Natural killer cell (primary cell): Measurements from ENCODE around the gene CDH19. TPM values are rescaled to one million over a fixed set of nuclear protein-coding genes. Genes with fewer than 3 reads are reported as not detected.

Experiments
- ATAC-seq, 3 donors: fragments of 150-1000 bp in 2 of 3; fragments of 200-7000 bp in 1 of 3; cut with Tn5 transposase; 1 replicate in 1 of 3; 2 replicates in 2 of 3; pipeline ENCODE4 v1.10.0; 2021; ENCODE audit warnings: mild to moderate bottlenecking in 2 of 3, moderate library complexity in 2 of 3
- DNase-seq, 2 donors: peaks; one replicate each; pipeline versions ENCODE4 v3.0.0 to v3.0.0-alpha.2; 2013 to 2021; ENCODE audit warnings: mixed read lengths in 1 of 2
- H3K27ac ChIP-seq: one replicate; pipeline ENCODE4 v1.5.1; 2013; ENCODE audit warnings: mild to moderate bottlenecking, low read length
- H3K27me3 ChIP-seq: one replicate; pipeline ENCODE4 v1.6.1; 2013; ENCODE audit warnings: low read length; ENCODE audit not compliant: control insufficient read depth, insufficient read depth
- H3K36me3 ChIP-seq: one replicate; pipeline ENCODE4 v1.6.1; 2013; ENCODE audit warnings: low read length; ENCODE audit not compliant: control insufficient read depth, insufficient read depth
- H3K4me1 ChIP-seq: one replicate; pipeline ENCODE4 v1.6.1; 2013; ENCODE audit warnings: low read length; ENCODE audit not compliant: control insufficient read depth, insufficient read depth
- H3K4me3 ChIP-seq: one replicate; pipeline ENCODE4 v1.5.1; 2013; ENCODE audit warnings: low read length
- H3K9me3 ChIP-seq: one replicate; pipeline ENCODE4 v1.6.1; 2013; ENCODE audit warnings: low read length; ENCODE audit not compliant: control insufficient read depth, insufficient read depth
- H3K27ac Mint-ChIP-seq, 2 donors: one replicate each; pipeline ENCODE4 v1.8.0; 2022; ENCODE audit warnings: mild to moderate bottlenecking in 2 of 2, mixed read lengths in 2 of 2, moderate library complexity in 1 of 2
- H3K27me3 Mint-ChIP-seq, 2 donors: one replicate each; pipeline ENCODE4 v1.8.0; 2022; ENCODE audit warnings: low read depth in 2 of 2, mixed read lengths in 2 of 2
- H3K36me3 Mint-ChIP-seq: one replicate; pipeline ENCODE4 v1.8.0; 2022; ENCODE audit warnings: mixed read lengths
- H3K4me1 Mint-ChIP-seq, 2 donors: one replicate each; pipeline ENCODE4 v1.8.0; 2022; ENCODE audit warnings: mixed read lengths in 2 of 2
- H3K4me3 Mint-ChIP-seq: one replicate; pipeline ENCODE4 v1.8.0; 2022; ENCODE audit warnings: mild to moderate bottlenecking, moderate library complexity, mixed read lengths
- H3K9me3 Mint-ChIP-seq, 2 donors: one replicate each; pipeline ENCODE4 v1.8.0; 2022; ENCODE audit warnings: mixed read lengths in 2 of 2
- CTCF ChIP-seq: fragments of 200-600 bp; IDR thresholded peaks from one replicate; pipeline ENCODE4 v1.8.0; 2022; ENCODE audit warnings: antibody characterized with exemption
- WGBS: methylation state at CpG from one replicate; pipeline ENCODE4 v1.1.7; 2013; ENCODE audit warnings: missing lambda C conversion rate; ENCODE audit not compliant: insufficient coverage; 5-methylcytosine and 5-hydroxymethylcytosine counted together
- intact Hi-C: fragments of 100-400 bp; cut with micrococcal nuclease; formaldehyde crosslinking; loops from one replicate; pipeline ENCODE4 v1.14.2; 2022
- total RNA-seq, 4 donors: library from RNA; stranded (reverse); fragments of 120-200 nt in 1 of 4; gene quantifications; one replicate each; pipeline versions ENCODE4 v1.2.3 to v1.2.4, GENCODE V29; 2013 to 2022

Gene CDH19
- total RNA-seq, 3 donors from 2014 or later (not counting 1 experiment from before 2014, with no cell fraction given), result not detected

- no peak overlapping the region for H3K4me3 ChIP-seq
- Mint-ChIP-seq H3K9me3 (peaks cover 5 to 11% of the 10 kb centered on the region in 2 donors), H3K4me1 (no peaks in the 10 kb centered on the region), H3K4me3 (no peak overlapping the region), H3K36me3 (no peaks in the 10 kb centered on the region), H3K27ac (no peak overlapping the region), H3K27me3 (no peaks in the 10 kb centered on the region)
- ATAC-seq, result no peak
- no peaks in the 10 kb centered on the region for H3K4me1 ChIP-seq
- no peak for TF ChIP-seq CTCF
- no peak for DNase-seq
- H3K9me3 ChIP-seq, result no peaks in the 10 kb centered on the region
- H3K36me3 ChIP-seq, result no peaks in the 10 kb centered on the region
- intact Hi-C loops, result no loop called here
- no peak overlapping the region for H3K27ac ChIP-seq
- H3K27me3 ChIP-seq, result no peaks in the 10 kb centered on the region
Observed at GRCh38 chr18:66511792-66512191, 92.1 kb downstream of the CDH19 start.

GRCh38 chr18:66511289-66511688 lies 92.6 kb downstream of the CDH19 start:
- no peaks in the 10 kb centered on the region for H3K9me3 ChIP-seq
- H3K4me1 ChIP-seq, result no peaks in the 10 kb centered on the region
- TF ChIP-seq CTCF, result no peak
- no peak overlapping the region for H3K27ac ChIP-seq
- Mint-ChIP-seq H3K4me3 (no peak overlapping the region), H3K4me1 (no peaks in the 10 kb centered on the region), H3K9me3 (peaks cover 5 to 10% of the 10 kb centered on the region in 2 donors), H3K36me3 (no peaks in the 10 kb centered on the region), H3K27me3 (no peaks in the 10 kb centered on the region), H3K27ac (no peak overlapping the region)
- intact Hi-C loops, result no loop called here
- H3K27me3 ChIP-seq, result no peaks in the 10 kb centered on the region
- WGBS, result 89% methylated on average over 1 of the region's 2 CpGs
- DNase-seq, result no peak
- ATAC-seq, result no peak
- no peaks in the 10 kb centered on the region for H3K36me3 ChIP-seq
- H3K4me3 ChIP-seq, result no peak overlapping the region

GRCh38 chr18:66510357-66511045 lies 93.4 kb downstream of the CDH19 start:
- Mint-ChIP-seq H3K36me3 (no peaks in the 10 kb centered on the region), H3K27me3 (no peaks in the 10 kb centered on the region), H3K4me1 (no peaks in the 10 kb centered on the region), H3K4me3 (no peak overlapping the region), H3K9me3 (peaks cover 8 to 12% of the 10 kb centered on the region in 2 donors), H3K27ac (no peak overlapping the region)
- Histone ChIP-seq H3K27me3 (no peaks in the 10 kb centered on the region), H3K36me3 (no peaks in the 10 kb centered on the region), H3K9me3 (no peaks in the 10 kb centered on the region), H3K4me3 (no peak overlapping the region), H3K27ac (no peak overlapping the region), H3K4me1 (no peaks in the 10 kb centered on the region)
- ATAC-seq (no peak), DNase-seq (no peak)
- 12% methylated on average over 3 of the region's 5 CpGs for WGBS
- intact Hi-C loops, result no loop called here
- TF ChIP-seq CTCF, result no peak

GRCh38 chr18:66508937-66509336 lies 95.0 kb downstream of the CDH19 start:
- Mint-ChIP-seq H3K27me3 (no peaks in the 10 kb centered on the region), H3K4me3 (no peak overlapping the region), H3K36me3 (no peaks in the 10 kb centered on the region), H3K4me1 (no peaks in the 10 kb centered on the region), H3K9me3 (peaks cover 8 to 11% of the 10 kb centered on the region in 2 donors), H3K27ac (no peak overlapping the region)
- Histone ChIP-seq H3K4me3 (no peak overlapping the region), H3K9me3 (peaks cover 3% of the 10 kb centered on the region), H3K36me3 (no peaks in the 10 kb centered on the region), H3K27me3 (no peaks in the 10 kb centered on the region), H3K27ac (no peak overlapping the region), H3K4me1 (no peaks in the 10 kb centered on the region)
- DNase-seq, result no peak
- TF ChIP-seq CTCF, result no peak
- intact Hi-C loops, result no loop called here
- 100% methylated on average over 2 of the region's 3 CpGs for WGBS
- no peak for ATAC-seq
